GM13976 (cell line): ENCODE results near the gene CPNE1.
"Not testable (repeated sequence)": the region's sequence is repeated elsewhere in the genome, so short reads cannot be mapped to it uniquely, and the experiment has no call there.

ENCODE experiments used
- DNase-seq: peaks from one replicate; pipeline ENCODE4 v3.0.0; 2012; ENCODE audit warnings: low spot score
- in situ Hi-C: fragments of 300-500 bp; cut with MboI; formaldehyde crosslinking; loops from one replicate; pipeline ENCODE4 v1.12.0; 2022; ENCODE audit warnings: low sequenced_read_pairs, mixed read lengths, inconsistent platforms; ENCODE audit not compliant: unreplicated experiment
- TF ChIP-seq, protein P1 (sequence below): IDR thresholded peaks from 2 replicates; pipeline ENCODE4 v1.5.1; 2012; ENCODE audit warnings: borderline replicate concordance, mild to moderate bottlenecking; ENCODE audit not compliant: insufficient read depth; ENCODE audit errors: extremely low read depth, missing control alignments, control extremely low read depth

Gene CPNE1

DNA sequence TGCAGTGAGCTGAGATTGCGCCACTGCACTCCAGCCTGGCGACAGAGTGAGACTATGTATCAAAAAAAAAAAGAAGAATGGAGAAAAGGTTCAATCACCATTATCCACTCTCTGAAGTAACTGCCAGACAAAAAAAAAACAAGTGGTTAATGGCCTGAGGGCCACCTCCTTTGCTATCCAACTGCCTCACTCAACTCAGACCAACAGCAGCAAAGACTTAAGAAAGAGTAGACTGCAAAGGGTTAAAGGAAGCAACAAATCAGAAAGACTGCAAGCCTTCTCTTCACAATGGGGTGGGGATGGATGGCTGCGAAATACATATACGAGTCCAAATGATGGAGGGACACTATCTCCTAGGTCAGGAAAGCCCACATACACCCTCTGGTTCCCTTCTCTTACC, 31.3 kb upstream of the CPNE1 start:
- TF ChIP-seq, protein P1, sequence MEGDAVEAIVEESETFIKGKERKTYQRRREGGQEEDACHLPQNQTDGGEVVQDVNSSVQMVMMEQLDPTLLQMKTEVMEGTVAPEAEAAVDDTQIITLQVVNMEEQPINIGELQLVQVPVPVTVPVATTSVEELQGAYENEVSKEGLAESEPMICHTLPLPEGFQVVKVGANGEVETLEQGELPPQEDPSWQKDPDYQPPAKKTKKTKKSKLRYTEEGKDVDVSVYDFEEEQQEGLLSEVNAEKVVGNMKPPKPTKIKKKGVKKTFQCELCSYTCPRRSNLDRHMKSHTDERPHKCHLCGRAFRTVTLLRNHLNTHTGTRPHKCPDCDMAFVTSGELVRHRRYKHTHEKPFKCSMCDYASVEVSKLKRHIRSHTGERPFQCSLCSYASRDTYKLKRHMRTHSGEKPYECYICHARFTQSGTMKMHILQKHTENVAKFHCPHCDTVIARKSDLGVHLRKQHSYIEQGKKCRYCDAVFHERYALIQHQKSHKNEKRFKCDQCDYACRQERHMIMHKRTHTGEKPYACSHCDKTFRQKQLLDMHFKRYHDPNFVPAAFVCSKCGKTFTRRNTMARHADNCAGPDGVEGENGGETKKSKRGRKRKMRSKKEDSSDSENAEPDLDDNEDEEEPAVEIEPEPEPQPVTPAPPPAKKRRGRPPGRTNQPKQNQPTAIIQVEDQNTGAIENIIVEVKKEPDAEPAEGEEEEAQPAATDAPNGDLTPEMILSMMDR, result no peak
- no peak for DNase-seq
- in situ Hi-C loops, result no loop called here

DNA sequence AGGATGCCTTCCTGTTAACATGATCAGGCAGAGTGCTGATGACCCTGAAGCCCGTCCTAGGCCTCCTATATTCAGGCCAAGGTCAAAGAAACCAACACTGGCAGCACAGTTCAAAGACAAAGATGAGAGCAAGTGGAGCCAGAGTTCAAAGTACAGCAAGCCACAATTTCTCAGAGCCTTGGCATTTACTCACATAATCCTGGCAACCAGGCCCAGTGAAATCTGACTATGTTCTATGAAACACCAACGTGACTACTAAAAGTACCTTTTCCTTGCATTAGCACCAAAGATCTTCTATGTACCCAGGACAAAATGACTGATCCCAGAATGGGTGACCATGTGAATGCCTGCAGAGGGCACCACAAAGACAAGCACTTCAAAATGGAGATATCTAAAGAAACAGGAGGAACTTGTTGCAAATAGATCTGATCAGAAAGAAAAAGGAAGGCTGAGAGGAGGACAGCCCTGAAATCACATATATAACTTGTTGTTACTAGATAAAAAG, 30.6 kb upstream of the CPNE1 start:
- no peak for DNase-seq
- TF ChIP-seq, protein P1, result no peak
- in situ Hi-C loops, result no loop called here

DNA sequence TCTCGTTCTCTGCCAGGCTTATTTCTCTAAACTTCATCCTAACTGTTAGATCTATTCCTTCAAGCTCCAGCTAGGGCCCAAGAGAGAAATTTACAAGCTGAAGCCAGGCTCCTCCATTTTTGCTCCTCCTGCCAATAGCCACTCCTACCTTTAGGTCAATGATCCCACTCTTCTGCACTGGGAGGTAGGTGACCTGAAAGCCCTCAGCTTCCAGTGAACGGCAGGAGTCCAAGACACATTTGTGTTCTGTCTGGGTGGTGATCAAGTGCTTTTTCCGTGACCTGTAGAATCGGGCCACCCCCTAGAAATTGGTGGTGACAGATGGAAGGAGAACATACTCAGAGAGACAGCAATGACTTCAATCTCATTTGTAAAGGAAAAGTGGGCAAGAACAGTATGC, 25.6 kb upstream of the CPNE1 start:
- in situ Hi-C loops, result no loop called here
- no peak for DNase-seq
- TF ChIP-seq, protein P1, result no peak

DNA sequence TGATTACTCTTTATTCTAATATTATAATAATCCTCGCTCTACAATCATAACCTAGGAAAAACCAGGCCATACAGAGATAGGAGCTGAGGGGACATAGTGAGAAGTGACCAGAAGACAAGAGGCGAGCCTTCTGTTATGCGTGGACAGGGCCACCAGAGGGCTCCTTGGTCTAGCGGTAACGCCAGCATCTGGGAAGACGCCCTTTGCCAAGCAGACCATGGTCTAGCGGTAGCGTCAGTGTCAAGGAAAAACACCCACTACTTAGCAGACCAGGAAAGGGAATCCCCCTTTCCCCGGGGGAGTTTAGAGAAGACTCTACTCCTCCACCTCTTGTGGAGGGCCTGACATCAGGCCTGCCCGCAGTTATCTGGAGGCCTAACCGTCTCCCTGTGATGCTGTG, 22.2 kb upstream of the CPNE1 start:
- DNase-seq, in situ Hi-C loops: not testable (repeated sequence)

DNA sequence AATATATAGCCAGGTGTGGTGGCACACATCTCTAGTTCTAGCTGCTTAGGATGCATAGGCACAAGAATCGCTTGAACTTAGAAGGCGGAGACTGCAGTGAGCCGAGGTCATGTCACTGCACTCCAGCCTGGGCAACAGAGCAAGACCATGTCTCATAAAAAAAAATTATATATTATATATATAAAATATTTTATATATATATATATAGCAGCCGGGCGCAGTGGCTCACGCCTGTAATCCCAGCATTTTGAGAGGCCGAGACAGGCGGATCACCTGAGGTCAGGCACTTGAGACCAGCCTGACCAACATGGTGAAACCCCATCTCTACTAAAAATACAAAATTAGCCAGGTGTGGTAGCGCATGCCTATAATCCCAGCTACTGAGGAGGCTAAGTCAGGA, 20.7 kb upstream of the CPNE1 start:
- DNase-seq, in situ Hi-C loops: not testable (repeated sequence)

DNA sequence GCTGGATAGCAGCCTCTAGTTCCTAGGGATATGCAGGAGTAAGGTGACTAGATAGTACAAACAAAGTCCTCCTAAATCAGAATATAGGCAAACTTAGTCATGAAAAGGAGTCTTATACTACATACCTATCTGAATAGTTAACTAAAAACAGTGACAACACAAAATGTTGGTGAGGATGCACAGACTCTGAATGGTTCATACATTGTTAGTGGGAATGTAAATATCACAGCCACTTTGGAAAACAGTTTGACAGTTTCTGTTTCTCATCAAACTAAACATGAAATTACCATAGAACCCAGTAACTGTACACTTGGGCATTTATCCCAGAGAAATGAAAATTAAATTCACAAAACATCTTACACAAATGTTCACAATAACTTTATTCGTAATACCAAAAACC, 17.3 kb upstream of the CPNE1 start:
- TF ChIP-seq, protein P1, result no peak
- no peak for DNase-seq
- in situ Hi-C loops, result no loop called here

DNA sequence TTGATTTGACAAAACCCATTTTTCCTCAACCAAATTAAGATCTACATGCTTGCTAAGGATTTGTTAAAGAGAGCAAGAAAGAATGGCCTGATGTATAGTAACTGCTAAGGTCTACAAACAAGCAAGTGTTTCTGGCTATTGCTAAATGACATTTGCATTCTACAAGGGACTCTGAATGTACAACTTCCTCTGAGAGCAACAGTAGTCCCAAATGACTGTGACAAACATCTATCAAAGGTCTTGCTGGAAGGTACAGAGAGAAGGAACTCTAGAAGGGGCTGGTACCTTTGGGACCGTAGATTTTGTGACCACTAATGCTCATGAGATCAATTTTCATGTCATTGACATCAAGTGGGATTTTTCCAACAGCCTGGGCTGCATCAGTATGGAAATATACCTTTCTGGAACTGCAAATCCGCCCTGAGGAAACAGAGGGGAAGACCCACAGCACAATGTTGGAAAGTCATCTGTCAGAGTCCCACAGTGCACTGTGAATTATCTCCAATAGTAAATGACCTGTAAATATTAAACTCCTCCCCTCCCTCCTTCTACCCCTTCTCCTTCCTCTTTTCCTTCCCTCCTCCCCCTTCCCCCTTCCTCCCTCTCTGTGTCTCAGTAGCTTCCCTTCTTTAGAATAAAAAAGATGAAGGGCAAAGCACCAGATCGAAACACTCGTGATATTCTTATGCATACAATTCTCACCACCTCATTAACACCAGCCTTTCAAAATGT, 15.9 kb upstream of the CPNE1 start:
- TF ChIP-seq, protein P1, result no peak
- DNase-seq, result no peak
- in situ Hi-C loops, result no loop called here

DNA sequence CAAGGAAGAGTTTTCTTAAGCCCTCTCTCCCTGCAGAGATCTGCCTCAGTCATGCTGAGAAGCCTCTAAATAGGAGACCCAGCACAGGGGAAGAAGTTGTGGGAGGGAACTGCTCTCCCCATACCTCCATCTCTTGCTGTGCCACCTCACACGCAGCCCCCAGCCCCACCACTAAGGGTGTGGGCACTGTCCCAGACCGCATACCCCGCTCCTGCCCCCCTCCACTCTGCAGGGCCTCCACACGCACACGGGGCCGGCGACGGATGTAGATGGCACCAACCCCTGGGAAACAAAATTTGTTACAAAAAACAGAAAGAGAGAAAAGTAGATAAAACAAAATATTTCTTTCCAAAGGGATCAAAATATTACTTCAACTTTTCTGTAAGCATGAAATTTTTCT, 10.2 kb upstream of the CPNE1 start:
- in situ Hi-C loops, result no loop called here
- TF ChIP-seq, protein P1, result no peak
- DNase-seq, result no peak
